IMR-90 (cell line): ENCODE measurements around the gene TRIM74.
"Not testable (repeated sequence)": the region's sequence is repeated elsewhere in the genome, so short reads cannot be mapped to it uniquely, and the experiment has no call there.

Experiments
- CEBPB ChIP-seq: IDR thresholded peaks from 2 replicates; pipeline ENCODE4 v1.6.1; 2012; ENCODE audit warnings: low read depth, low read length, improper control_type of control experiment
- FOS ChIP-seq: fragments of 150-350 bp; IDR thresholded peaks from 2 replicates; pipeline ENCODE4 v1.6.1; 2016; ENCODE audit warnings: low read depth, low read length
- MAFK ChIP-seq: IDR thresholded peaks from 2 replicates; pipeline ENCODE4 v1.6.1; 2012; ENCODE audit warnings: low read depth, low read length, improper control_type of control experiment
- MAZ ChIP-seq: IDR thresholded peaks from 2 replicates; pipeline ENCODE4 v1.6.1; 2012; ENCODE audit warnings: low read depth, mild to moderate bottlenecking, low read length, improper control_type of control experiment, moderate library complexity, borderline replicate concordance
- MXI1 ChIP-seq: IDR thresholded peaks from 2 replicates; pipeline ENCODE4 v1.6.1; 2012; ENCODE audit warnings: low read depth, mild to moderate bottlenecking, low read length, moderate library complexity, borderline replicate concordance
- POLR2A ChIP-seq: IDR thresholded peaks from 2 replicates; pipeline ENCODE4 v1.6.1; 2012; ENCODE audit warnings: mild to moderate bottlenecking, low read depth, low read length
- RCOR1 ChIP-seq: IDR thresholded peaks from 2 replicates; pipeline ENCODE4 v1.6.1; 2012; ENCODE audit warnings: mild to moderate bottlenecking, low read length, improper control_type of control experiment; ENCODE audit not compliant: insufficient replicate concordance
- RFX5 ChIP-seq: IDR thresholded peaks from 2 replicates; pipeline ENCODE4 v1.8.0; 2012; ENCODE audit warnings: low read depth, mild to moderate bottlenecking, low read length, moderate library complexity
- SMC3 ChIP-seq: fragments of 150-350 bp; IDR thresholded peaks from 2 replicates; pipeline ENCODE4 v1.6.1; 2016; ENCODE audit warnings: low read depth, mild to moderate bottlenecking, antibody characterized with exemption, low read length, moderate library complexity
- TF ChIP-seq, protein P1 (sequence below): conservative IDR thresholded peaks from 2 replicates; pipeline ENCODE4 v1.5.1; 2012; ENCODE audit warnings: mild to moderate bottlenecking, low read depth, low read length, improper control_type of control experiment
- TF ChIP-seq, protein P2 (sequence below): fragments of 150-350 bp; IDR thresholded peaks from 2 replicates; pipeline ENCODE4 v1.6.1; 2016; ENCODE audit warnings: low read depth, mild to moderate bottlenecking, low read length, moderate library complexity, borderline replicate concordance
- TF ChIP-seq, protein P3 (sequence below): fragments of 150-350 bp; IDR thresholded peaks from 2 replicates; pipeline ENCODE4 v1.6.1; 2017; ENCODE audit warnings: mild to moderate bottlenecking, antibody characterized with exemption, low read length, low read depth

DNA sequence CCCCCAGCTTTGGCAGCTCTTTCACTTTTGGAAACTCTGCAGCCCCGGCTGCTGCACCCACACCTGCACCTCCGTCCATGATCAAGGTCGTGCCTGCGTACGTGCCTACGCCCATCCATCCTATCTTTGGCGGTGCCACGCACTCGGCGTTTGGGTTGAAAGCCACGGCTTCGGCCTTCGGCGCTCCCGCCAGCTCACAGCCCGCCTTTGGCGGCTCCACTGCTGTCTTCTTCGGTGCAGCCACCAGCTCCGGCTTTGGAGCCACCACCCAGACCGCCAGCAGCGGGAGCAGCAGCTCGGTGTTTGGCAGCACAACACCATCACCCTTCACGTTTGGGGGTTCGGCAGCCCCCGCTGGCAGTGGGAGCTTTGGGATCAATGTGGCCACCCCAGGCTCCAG, 26.3 kb downstream of the TRIM74 start:
- TF ChIP-seq, protein P1, sequence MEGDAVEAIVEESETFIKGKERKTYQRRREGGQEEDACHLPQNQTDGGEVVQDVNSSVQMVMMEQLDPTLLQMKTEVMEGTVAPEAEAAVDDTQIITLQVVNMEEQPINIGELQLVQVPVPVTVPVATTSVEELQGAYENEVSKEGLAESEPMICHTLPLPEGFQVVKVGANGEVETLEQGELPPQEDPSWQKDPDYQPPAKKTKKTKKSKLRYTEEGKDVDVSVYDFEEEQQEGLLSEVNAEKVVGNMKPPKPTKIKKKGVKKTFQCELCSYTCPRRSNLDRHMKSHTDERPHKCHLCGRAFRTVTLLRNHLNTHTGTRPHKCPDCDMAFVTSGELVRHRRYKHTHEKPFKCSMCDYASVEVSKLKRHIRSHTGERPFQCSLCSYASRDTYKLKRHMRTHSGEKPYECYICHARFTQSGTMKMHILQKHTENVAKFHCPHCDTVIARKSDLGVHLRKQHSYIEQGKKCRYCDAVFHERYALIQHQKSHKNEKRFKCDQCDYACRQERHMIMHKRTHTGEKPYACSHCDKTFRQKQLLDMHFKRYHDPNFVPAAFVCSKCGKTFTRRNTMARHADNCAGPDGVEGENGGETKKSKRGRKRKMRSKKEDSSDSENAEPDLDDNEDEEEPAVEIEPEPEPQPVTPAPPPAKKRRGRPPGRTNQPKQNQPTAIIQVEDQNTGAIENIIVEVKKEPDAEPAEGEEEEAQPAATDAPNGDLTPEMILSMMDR, result not testable (repeated sequence)
- not testable (repeated sequence) for TF ChIP-seq POLR2A, MXI1, SMC3, MAZ, RCOR1, CEBPB, MAFK, RFX5, FOS
- TF ChIP-seq, protein P2, sequence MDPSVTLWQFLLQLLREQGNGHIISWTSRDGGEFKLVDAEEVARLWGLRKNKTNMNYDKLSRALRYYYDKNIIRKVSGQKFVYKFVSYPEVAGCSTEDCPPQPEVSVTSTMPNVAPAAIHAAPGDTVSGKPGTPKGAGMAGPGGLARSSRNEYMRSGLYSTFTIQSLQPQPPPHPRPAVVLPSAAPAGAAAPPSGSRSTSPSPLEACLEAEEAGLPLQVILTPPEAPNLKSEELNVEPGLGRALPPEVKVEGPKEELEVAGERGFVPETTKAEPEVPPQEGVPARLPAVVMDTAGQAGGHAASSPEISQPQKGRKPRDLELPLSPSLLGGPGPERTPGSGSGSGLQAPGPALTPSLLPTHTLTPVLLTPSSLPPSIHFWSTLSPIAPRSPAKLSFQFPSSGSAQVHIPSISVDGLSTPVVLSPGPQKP, result not testable (repeated sequence)
- TF ChIP-seq, protein P3, sequence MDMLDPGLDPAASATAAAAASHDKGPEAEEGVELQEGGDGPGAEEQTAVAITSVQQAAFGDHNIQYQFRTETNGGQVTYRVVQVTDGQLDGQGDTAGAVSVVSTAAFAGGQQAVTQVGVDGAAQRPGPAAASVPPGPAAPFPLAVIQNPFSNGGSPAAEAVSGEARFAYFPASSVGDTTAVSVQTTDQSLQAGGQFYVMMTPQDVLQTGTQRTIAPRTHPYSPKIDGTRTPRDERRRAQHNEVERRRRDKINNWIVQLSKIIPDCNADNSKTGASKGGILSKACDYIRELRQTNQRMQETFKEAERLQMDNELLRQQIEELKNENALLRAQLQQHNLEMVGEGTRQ, result not testable (repeated sequence)
